ENCODE results near the gene MYBBP1A. TPM values are rescaled to one million over a fixed set of nuclear protein-coding genes. Genes with fewer than 3 reads are reported as not detected.

The MYBBP1A gene
- polyA plus RNA-seq, 1 experiment: 24.1 TPM

DNA sequence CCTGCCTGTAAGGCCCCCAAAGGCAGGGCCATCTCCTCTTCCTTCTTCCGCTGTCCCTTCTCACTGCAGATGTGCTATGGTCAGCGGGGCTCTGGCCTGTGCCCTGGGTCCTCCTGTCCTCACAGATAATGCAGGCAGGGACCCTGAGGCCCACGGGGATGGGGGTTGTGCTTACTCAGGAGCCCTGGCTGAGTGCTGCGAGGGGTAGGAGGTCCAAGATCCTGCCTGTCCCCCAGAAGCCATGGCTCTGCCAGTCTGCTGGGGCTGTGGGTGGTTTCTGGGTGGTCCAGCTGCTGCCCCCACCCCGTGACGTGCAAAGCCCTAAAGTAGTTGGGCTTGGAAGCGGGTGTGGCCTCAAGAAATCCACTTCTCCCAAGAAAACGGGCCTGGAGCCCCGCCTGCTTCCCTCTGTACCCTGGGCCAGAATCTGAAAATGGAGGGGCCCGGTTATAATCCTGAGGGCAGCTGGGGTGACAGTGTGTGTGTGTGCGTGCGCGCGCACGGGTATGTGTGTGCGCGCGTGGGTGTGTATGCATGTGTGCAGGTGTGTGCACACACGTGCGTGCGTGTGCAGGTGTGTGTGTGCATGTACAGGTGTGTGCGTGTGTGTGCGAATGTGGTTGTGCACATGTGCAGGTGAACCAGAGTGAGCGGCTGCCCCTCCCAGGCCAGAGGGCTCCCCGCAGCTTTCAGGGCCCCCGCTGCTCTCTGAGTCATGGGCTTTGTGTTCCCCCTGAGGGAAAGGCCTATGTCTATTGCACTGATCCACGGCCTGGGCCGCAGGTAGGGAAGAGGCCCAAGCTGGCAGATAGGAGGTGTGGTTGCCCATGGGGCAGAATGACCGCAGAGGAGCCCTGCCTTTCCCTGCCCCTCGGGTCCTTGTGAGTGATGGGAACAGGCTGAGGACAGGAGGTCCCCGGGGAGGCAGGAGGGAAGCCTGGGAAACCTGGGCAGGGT lies 42.8 kb downstream of the MYBBP1A start:
- Histone ChIP-seq H3K27me3 (ENCODE audit: control insufficient read depth, insufficient read depth, low read length) (peaks cover 17% of the 10 kb centered on the region), H3K36me3 (ENCODE audit: control insufficient read depth, insufficient read depth, low read length) (no peaks in the 10 kb centered on the region), H3K4me3 (ENCODE audit: low read depth, low read length) (no peak overlapping the region)
- CTCF ChIA-PET: interaction anchor here (1.1 kb wide), 1 partner anchor 12 kb away, joined by 3 read pairs; no protein-coding TSS in a partner anchor
- TF ChIP-seq, protein P1, sequence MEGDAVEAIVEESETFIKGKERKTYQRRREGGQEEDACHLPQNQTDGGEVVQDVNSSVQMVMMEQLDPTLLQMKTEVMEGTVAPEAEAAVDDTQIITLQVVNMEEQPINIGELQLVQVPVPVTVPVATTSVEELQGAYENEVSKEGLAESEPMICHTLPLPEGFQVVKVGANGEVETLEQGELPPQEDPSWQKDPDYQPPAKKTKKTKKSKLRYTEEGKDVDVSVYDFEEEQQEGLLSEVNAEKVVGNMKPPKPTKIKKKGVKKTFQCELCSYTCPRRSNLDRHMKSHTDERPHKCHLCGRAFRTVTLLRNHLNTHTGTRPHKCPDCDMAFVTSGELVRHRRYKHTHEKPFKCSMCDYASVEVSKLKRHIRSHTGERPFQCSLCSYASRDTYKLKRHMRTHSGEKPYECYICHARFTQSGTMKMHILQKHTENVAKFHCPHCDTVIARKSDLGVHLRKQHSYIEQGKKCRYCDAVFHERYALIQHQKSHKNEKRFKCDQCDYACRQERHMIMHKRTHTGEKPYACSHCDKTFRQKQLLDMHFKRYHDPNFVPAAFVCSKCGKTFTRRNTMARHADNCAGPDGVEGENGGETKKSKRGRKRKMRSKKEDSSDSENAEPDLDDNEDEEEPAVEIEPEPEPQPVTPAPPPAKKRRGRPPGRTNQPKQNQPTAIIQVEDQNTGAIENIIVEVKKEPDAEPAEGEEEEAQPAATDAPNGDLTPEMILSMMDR (IDR thresholded peaks at IDR 0.05; ENCODE audit: insufficient read depth, low read depth, low read length): no peak
- DNase-seq (ENCODE audit: low read depth): no peak
- POLR2A ChIA-PET: no interaction called here

DNA sequence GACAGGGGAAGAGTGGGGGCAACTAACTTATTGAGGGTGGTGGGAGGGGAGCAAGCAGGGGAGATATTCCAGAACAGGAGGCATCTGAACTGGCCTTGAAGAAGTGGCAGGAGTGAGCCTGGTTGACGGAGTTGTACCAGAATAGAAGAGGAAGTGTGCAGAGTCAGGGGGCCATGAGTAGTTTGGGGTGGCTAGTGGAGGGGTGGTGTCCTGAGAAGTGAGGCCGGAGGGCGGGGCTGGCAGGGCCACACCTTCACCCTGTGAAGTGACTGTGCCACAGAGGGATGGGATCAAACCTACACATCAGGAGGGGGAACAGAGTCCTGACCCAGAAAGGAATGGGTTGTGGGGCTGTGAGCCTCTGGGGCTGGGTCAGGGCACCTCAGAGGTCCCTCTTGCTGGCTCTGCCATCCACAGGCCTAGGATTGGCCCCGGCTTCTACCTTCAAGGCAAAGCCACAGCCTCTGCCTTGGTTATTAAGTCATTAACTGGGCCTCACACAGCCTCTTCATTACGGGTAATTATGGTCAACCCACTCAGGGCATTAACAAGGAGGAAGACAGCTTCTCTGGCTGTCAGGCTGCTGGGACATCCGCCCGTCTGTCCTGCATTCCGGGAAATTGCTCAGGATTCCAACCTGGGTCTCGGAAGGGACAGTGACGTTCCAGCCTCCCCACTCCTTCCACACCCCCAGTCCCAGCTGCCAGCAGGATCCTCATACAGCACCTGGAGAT lies 43.8 kb downstream of the MYBBP1A start:
- Histone ChIP-seq H3K4me3 (ENCODE audit: low read depth, low read length) (no peak overlapping the region), H3K36me3 (ENCODE audit: control insufficient read depth, insufficient read depth, low read length) (no peaks in the 10 kb centered on the region), H3K27me3 (ENCODE audit: control insufficient read depth, insufficient read depth, low read length) (peaks cover 15% of the 10 kb centered on the region)
- CTCF ChIA-PET: interaction anchor here (1.5 kb wide), 1 partner anchor 10 kb away, joined by 3 read pairs; no protein-coding TSS in a partner anchor
- TF ChIP-seq, protein P1 (IDR thresholded peaks at IDR 0.05; ENCODE audit: insufficient read depth, low read depth, low read length): no peak
- DNase-seq (ENCODE audit: low read depth): no peak
- POLR2A ChIA-PET: no interaction called here

DNA sequence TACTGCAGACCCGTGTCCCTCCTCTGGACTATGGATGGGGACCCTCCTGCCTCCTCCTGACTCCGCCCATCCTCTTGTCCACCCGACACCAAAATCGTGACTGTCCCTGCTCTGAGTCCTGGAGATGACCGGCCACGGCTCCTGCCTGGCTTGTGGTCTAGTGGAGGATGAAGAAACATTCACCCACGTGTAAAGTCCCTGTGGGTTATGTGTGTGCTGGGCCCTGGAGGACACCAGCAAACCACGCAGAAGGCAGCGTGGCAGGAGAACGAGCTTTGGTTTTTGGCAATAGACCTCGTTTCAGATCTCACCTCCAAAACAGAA lies 44.6 kb downstream of the MYBBP1A start:
- H3K27me3 ChIP-seq (ENCODE audit: control insufficient read depth, insufficient read depth, low read length): peaks cover 13% of the 10 kb centered on the region
- CTCF ChIA-PET: interaction anchor here (1.5 kb wide), 1 partner anchor 11 kb away, joined by 3 read pairs; no protein-coding TSS in a partner anchor
- H3K4me3 ChIP-seq (ENCODE audit: low read depth, low read length): no peak overlapping the region
- TF ChIP-seq, protein P1 (IDR thresholded peaks at IDR 0.05; ENCODE audit: insufficient read depth, low read depth, low read length): no peak
- no peaks in the 10 kb centered on the region for H3K36me3 ChIP-seq (ENCODE audit: control insufficient read depth, insufficient read depth, low read length)
- POLR2A ChIA-PET: no interaction called here
- DNase-seq (ENCODE audit: low read depth): no peak

DNA sequence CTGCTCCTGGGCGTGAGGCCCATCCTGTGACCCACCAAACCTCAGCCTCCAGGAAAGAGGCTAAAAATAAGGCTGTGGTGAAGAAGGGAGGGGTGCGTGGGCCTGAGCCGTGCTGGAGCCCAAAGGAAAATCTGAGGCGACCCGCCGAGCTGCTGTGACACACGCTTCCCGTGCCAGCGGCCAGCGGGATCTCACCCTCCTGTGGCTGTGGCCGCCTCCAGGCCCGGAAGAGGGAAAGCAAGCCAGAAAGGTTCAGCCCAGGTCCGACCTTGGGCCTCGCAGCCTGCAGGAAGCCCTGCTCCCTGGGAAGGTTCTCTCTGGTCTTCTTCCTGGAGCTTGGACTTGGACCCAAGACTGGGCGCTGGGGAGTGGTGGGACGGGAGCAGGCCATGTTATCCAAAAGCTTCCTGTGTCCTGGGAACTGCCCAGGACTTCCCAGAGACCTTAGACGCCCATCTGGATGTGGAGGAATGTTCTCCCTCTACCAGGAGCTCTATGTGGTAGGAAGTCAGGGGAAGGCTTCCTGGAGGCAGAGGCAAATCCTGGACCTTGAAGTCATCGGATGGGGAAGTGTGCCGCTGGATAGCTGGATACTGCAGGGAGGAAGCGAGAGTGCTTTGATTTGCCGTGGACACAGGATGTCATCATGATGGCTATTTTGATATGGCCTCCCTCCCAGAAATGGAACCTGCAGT lies 45.1 kb downstream of the MYBBP1A start:
- H3K4me3 ChIP-seq (ENCODE audit: low read depth, low read length): no peak overlapping the region
- no peaks in the 10 kb centered on the region for H3K36me3 ChIP-seq (ENCODE audit: control insufficient read depth, insufficient read depth, low read length)
- ChIA-PET POLR2A (no interaction called here), CTCF (interaction anchor here (1.5 kb wide), 1 partner anchor 12 kb away, joined by 3 read pairs; no protein-coding TSS in a partner anchor)
- no peak for DNase-seq (ENCODE audit: low read depth)
- TF ChIP-seq, protein P1 (IDR thresholded peaks at IDR 0.05; ENCODE audit: insufficient read depth, low read depth, low read length): no peak
- peaks cover 13% of the 10 kb centered on the region for H3K27me3 ChIP-seq (ENCODE audit: control insufficient read depth, insufficient read depth, low read length)
